Kidney (tissue), 14 donors: ENCODE measurements around the gene ACTR1A. TPM values are rescaled to one million over a fixed set of nuclear protein-coding genes. Genes with fewer than 3 reads are reported as not detected.

ENCODE experiments used
- DNase-seq, 5 donors: peaks; one replicate each; pipeline ENCODE4 v3.0.0-alpha.2; 2013 to 2020
- FAIRE-seq: peaks from 2 replicates; lab custom pipeline; 2012; peaks lifted over from hg19 to GRCh38; lab: Jason Lieb, UNC
- H3K27ac ChIP-seq, 2 donors: one replicate each; pipeline ENCODE4 v1.7.0; 2013; ENCODE audit warnings: low read depth in 2 of 2, low read length in 2 of 2, inconsistent platforms in 1 of 2
- H3K27me3 ChIP-seq: one replicate; pipeline ENCODE4 v1.7.1; 2013; ENCODE audit warnings: low read length, inconsistent platforms; ENCODE audit not compliant: control insufficient read depth, insufficient read depth
- H3K36me3 ChIP-seq, 3 donors: one replicate each; pipeline versions ENCODE4 v1.7.0 to v1.7.1; 2013; ENCODE audit warnings: low read length in 3 of 3, control low read depth in 1 of 3, inconsistent platforms in 1 of 3; ENCODE audit not compliant: insufficient read depth in 3 of 3, control insufficient read depth in 2 of 3
- H3K4me1 ChIP-seq, 3 donors: one replicate each; pipeline versions ENCODE4 v1.7.0 to v1.7.1; 2013; ENCODE audit warnings: low read length in 3 of 3, inconsistent platforms in 1 of 3, low read depth in 1 of 3; ENCODE audit not compliant: control insufficient read depth in 2 of 3, insufficient read depth in 2 of 3
- H3K4me3 ChIP-seq, 3 donors: one replicate each; pipeline versions ENCODE4 v1.7.0 to v1.8.1; 2013; ENCODE audit warnings: low read length in 3 of 3, control low read depth in 1 of 3, inconsistent platforms in 1 of 3
- H3K9ac ChIP-seq, 3 donors: one replicate each; pipeline versions ENCODE4 v1.7.0 to v1.7.1; 2013; ENCODE audit warnings: low read length in 3 of 3, control low read depth in 1 of 3, inconsistent platforms in 1 of 3
- H3K9me3 ChIP-seq, 3 donors: one replicate each; pipeline versions ENCODE4 v1.7.0 to v1.7.1; 2013; ENCODE audit warnings: low read length in 3 of 3, control low read depth in 1 of 3, inconsistent platforms in 1 of 3; ENCODE audit not compliant: control insufficient read depth in 2 of 3, insufficient read depth in 1 of 3
- CTCF ChIP-seq: IDR thresholded peaks from 3 replicates; pipeline ENCODE4 v1.5.1; 2012; ENCODE audit warnings: mild to moderate bottlenecking, moderate library complexity, borderline replicate concordance; ENCODE audit not compliant: insufficient read depth; ENCODE audit errors: extremely low read depth
- intact Hi-C: fragments of 100-400 bp; cut with DNase I; formaldehyde crosslinking; loops from one replicate; pipeline ENCODE4 v1.11.1; 2022
- polyA plus RNA-seq: library from polyadenylated mRNA; stranded (reverse); fragments of 350-450 nt; fragmentation: Illumina TruSeq; extraction: RNeasy Lipid Tissue Mini Kit (QIAGEN cat#74804); gene quantifications from one replicate; pipeline ENCODE4 v1.2.3, GENCODE V29; 2014; ENCODE audit warnings: low read depth, low replicate concordance; ENCODE audit not compliant: insufficient read depth
- total RNA-seq: library from RNA; stranded (reverse); fragmentation: NEBNext Ultra II Directional; extraction: Animal tissue kit (Norgen Biotek cat#: 25700); gene quantifications from one replicate; pipeline ENCODE4 v1.2.1, GENCODE V29; 2021
- donor health status: control.
- donor health status: control.
- donor health status: control.
- donor health status: control.
- donor health status: control.
- donor health status: DM: yes; HTN: yes; CAD: no.
- donor health status: Normal renal cell carcinoma (clear cell type).

The ACTR1A gene
- total and polyA plus RNA-seq, 2 donors from 2014 or later, result 74.2 to 74.7 TPM

DNA sequence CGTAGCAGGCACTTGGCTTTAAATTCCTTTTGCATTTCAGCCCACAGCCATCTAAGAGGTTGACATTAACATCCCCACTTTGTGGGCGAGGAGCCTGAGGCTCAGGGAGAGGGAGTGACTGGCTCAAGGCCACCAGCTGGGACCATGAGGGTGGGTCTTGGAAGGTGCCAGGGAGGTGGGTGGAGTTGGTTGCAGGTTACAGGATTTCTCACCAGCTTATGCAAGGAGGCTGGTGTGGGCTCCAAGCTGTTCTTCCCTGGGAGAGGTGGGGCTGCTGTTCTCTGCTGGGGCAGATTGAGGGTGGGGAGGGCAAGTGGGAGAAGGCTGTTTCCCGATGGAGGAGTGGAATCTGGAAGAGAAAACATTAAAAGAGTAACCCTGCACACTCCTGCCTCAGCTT, 37.0 kb downstream of the ACTR1A start:
- no peak for FAIRE-seq
- no peak overlapping the region for H3K4me3 ChIP-seq
- H3K4me1 ChIP-seq, result peaks cover 0 to 4% (median 0%) of the 10 kb centered on the region in 3 donors
- H3K27me3 ChIP-seq, result no peaks in the 10 kb centered on the region
- no peaks in the 10 kb centered on the region for H3K36me3 ChIP-seq
- intact Hi-C loops, result no loop called here
- H3K27ac ChIP-seq, result no peak overlapping the region
- TF ChIP-seq CTCF, result no peak
- DNase-seq, result no peak
- H3K9ac ChIP-seq, result no peak overlapping the region
- no peaks in the 10 kb centered on the region for H3K9me3 ChIP-seq

GRCh38 chr10:102463983-102464382, 38.5 kb downstream of the ACTR1A start:
- no peak for DNase-seq
- Histone ChIP-seq H3K9me3 (no peaks in the 10 kb centered on the region), H3K9ac (no peak overlapping the region), H3K4me1 (peaks cover 0 to 4% (median 0%) of the 10 kb centered on the region in 3 donors), H3K4me3 (no peak overlapping the region), H3K27me3 (no peaks in the 10 kb centered on the region), H3K36me3 (no peaks in the 10 kb centered on the region), H3K27ac (no peak overlapping the region)
- no peak for FAIRE-seq
- no peak for TF ChIP-seq CTCF
- intact Hi-C loops, result no loop called here

GRCh38 chr10:102462512-102463054, 39.9 kb downstream of the ACTR1A start:
- FAIRE-seq, result no peak
- no peak for TF ChIP-seq CTCF
- no peaks in the 10 kb centered on the region for H3K9me3 ChIP-seq
- no peaks in the 10 kb centered on the region for H3K27me3 ChIP-seq
- H3K27ac ChIP-seq, result no peak overlapping the region
- H3K36me3 ChIP-seq, result no peaks in the 10 kb centered on the region
- H3K4me1 ChIP-seq, result peaks cover 0 to 4% (median 0%) of the 10 kb centered on the region in 3 donors
- no peak overlapping the region for H3K9ac ChIP-seq
- no peak overlapping the region for H3K4me3 ChIP-seq
- intact Hi-C loops, result no loop called here
- DNase-seq, result no peak
